CD4-positive, alpha-beta T cell treated with Interferon gamma for 1 hour (primary cell): Measurements from ENCODE around the gene PRUNE1.
A peak's percentile ranks its signal among the peaks of the same experiment; 100 is the strongest.

Source experiments
- DNase-seq: peaks from one replicate; pipeline ENCODE4 v3.0.0-alpha.2; 2020

The PRUNE1 gene

GRCh38 chr1:150979092-150980056 lies 28.9 kb upstream of the PRUNE1 start:
- DNase-seq: peak; percentile 81

DNA sequence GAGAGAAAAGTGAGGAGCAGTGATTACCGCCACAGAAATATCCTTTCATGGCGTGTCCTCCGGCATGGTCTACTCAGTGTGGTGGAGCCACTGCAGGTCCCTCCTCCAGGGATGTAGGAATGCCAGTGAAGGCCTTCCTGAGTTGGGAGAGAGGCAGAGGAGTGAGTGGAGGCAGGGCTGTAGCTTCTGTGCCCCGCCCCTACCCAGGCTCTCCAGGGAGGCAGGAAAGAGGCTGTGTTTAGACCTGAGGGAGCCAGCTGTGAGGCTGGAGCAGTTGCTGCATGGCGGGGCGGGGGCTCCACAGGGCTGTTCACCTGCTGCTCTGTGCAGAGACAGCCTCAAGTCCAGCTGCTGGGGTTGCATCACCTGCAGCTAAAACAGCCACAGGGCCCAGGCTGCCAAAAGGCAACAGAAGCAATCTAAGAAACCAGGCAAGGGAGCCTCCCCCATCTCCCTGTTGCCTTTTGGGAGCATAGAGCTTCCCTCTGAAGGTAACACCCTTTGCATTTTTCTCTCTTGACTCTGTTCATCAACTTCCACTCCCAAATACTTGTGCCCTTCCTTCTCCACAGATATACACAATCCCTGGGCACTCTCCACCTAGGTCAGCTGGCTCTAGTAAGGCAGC lies 27.0 kb upstream of the PRUNE1 start:
- DNase-seq: no peak

GRCh38 chr1:150981805-150982712 lies 26.2 kb upstream of the PRUNE1 start, which contains the start of gene ANXA9:
Gene ANXA9 (plus strand): TSS chr1:150982292. CDS start chr1:150983106, 814 bp downstream.
- no peak for DNase-seq

GRCh38 chr1:150985179-150985825 lies 22.9 kb upstream of the PRUNE1 start:
- DNase-seq: no peak

DNA sequence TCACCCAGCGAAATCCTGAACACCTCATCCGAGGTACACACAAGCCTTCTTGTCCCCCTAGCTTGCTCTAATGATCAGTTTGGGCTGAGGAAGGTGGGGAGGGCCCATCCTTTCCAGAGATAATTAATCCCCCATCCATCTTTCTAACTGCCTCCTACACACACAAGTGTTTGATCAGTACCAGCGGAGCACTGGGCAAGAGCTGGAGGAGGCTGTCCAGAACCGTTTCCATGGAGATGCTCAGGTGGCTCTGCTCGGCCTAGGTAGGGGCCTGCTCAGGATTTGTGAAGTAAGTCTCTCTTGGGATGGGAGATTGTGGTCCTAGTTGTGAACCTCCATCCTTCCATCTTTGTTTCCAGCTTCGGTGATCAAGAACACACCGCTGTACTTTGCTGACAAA lies 20.3 kb upstream of the PRUNE1 start:
- no peak for DNase-seq

GRCh38 chr1:150992626-150993025 lies 15.6 kb upstream of the PRUNE1 start:
- no peak for DNase-seq

GRCh38 chr1:150994248-150994647 lies 14.0 kb upstream of the PRUNE1 start:
- DNase-seq: no peak

DNA sequence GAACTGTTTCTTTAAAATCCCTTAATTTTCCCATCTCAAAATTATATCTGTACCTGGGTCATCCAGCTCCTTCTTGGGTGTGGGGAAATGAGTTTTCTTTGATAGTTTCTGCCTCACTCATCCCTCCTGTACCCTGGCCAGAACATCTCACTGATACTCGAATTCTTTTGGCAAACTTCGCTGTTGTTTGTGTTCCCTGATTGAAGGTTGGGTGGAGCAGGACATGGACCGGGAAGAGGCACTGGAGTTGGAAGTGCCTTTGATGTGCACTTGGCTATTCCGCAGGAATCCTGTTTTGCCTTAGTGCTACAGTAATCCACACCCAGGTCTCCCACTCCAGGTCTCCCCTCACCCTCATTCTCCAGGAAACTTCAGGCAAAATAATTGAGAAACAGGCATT lies 12.8 kb upstream of the PRUNE1 start:
- DNase-seq: no peak

DNA sequence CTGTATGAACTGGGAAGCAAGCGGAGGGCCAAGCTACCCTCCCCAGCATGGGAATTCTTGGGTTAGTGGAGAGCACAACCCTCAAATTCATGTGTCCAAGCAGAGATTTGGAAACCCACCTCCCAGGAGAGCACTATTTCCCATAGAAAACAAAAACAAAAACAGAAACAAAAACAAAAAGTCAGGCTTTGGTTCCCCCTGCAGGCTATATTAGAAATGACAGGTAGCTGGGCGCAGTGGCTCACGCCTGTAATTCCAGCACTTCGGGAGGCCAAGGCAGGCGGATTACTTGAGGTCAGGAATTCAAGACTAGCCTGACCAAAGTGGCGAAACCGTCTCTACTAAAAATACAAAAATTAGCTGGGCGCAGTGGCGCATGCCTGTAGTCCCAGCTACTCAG lies 12.4 kb upstream of the PRUNE1 start:
- peak; percentile 18 for DNase-seq

GRCh38 chr1:150997126-150997872 lies 10.9 kb upstream of the PRUNE1 start:
- DNase-seq: no peak

GRCh38 chr1:150997949-150998348 lies 10.3 kb upstream of the PRUNE1 start:
- no peak for DNase-seq

DNA sequence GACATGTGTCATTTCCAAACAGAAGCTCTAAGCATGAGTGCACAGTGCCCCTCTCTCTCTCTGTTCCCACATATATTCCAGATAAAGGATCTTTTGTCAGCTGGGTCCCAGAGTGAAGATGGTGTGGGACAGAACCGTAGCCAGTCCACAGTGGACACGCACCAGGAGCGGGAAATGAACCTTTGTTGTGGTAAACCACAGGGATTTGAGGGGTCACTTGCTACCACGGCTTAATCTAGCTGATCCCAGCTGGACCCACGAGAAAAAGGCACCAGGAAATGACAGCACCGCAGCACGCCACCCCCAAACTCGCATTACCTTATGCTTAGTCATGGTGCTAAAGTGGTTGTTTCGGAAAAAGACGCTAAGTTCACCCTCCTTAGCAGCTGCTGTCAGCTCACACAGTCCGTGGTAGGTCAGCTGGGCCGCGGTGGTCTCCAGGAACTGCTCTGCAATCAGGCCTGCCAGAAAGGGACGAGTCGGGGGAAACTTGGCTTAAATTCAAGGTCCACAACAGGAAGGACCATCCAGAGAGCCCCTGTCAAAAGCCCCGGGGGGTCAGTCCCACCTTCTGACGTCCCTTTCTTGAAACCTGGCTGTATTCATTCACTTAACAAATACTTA lies 9.1 kb upstream of the PRUNE1 start:
- no peak for DNase-seq

- no peak for DNase-seq
Observed at GRCh38 chr1:150999926-151000325, 8.3 kb upstream of the PRUNE1 start.

GRCh38 chr1:151000408-151000807 lies 7.8 kb upstream of the PRUNE1 start:
- no peak for DNase-seq

DNA sequence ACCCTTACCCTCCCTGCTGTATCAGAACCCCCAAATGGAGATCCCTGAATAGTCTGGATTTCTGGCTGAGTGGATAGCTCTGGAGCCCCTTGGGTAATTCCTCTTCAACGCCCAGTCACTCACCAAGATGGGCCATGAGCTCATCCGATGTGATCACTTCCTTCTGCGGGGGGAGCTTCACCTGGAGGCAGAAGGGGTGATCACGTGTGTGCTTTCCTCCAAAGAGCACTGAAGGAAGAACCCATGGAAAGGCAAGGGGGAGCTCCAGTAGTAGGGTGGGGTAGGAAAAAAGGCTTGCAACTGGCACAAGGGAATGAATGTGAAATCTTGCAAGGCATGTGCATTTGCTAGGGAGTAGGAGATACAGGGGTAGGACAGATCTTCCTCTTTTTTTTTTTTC lies 6.6 kb upstream of the PRUNE1 start:
- DNase-seq: no peak

GRCh38 chr1:151002051-151002450 lies 6.2 kb upstream of the PRUNE1 start:
- DNase-seq: no peak

DNA sequence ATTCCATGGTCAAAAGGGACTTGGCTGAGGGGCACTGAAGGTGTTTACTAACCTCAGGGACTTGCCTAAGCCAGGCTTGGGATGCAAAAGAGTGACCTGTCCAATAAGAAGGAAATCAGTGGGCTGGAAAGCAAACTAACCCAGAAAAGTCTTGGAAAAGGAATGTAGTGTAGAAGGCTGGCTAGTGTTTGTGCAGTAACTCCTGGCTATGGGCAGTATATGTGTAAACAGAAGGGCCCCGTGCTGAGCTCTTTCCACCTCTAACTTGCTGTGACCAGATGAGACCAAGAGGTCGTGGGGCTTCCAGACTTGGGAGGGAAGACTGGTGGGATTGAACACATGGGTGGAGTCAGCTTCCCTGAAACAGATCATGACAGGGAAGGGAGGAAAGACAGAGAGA lies 5.6 kb upstream of the PRUNE1 start:
- no peak for DNase-seq

- DNase-seq: no peak
Observed at GRCh38 chr1:151003180-151003579, 5.1 kb upstream of the PRUNE1 start.

DNA sequence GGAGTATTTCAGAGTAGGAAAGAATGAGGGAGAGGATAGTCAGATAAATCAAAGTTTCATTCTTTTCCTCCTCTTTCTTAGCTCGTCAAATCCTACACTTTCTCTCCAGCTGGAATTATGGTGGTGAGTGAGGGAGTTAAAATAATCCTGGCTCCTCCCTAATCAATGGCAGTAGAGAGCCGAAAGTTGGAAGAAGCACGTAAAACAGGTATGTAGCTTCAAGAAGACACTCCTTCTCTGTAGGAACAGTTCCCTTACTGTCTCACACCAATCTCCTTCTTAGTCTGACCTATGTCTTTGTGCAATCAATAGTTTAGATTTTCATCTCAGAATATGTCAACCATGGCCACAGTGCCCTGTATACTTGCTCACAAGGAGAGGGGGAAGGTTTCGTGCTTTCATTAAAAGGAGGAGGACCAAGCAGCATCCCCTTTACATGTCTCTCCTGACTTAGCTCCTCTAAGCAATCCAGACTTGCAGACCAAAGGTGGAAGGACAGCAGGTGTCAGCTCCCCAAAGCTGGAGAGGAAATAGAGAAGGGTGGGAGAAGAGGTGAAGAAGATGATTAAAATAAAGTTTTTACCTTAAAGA lies 2.4 kb upstream of the PRUNE1 start:
- DNase-seq: no peak

DNA sequence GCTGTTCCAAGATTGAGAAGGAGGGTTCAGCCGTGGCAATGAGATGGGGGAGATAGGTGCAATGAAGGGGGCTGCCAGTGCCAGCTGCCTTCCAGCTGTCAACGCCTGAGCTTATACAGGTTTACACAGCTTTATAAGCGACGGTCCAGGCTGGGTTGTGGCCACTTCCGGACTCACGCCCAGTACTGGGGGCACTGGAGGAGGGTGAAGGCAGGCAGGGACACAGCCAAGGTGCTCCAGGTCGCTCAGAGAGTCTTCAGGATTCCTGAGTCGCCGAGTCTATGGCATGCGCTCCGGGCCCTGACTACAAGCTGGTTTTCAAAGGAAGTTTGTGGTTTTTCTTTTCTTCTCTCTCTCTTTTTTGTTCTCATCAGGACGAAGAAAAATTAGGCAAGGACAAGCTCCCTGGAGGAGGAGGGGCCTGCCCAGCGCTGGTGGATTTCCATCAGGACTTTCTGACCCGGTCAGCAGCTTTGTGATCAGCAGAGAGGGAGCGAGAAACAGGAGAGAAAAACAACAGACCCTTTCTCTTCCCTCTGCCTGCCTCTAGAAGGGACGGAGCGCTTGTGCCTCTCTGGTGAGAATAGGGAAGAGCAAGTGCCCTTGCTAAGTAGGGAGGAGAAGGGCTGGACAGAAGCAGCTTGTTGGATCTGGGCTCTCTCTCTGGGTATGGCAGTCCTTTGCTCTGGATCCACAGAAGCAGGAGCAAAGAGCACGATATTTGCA lies 1.8 kb upstream of the PRUNE1 start, which contains the start of gene MINDY1:
Gene MINDY1 (minus strand): TSS at position 576 of the 726 bp plus-strand sequence. CDS start 4,285 bp downstream, outside the sequence.
- DNase-seq: peak; percentile 49
